CD14-positive monocyte (primary cell): ENCODE measurements around the gene LRRC3. TPM values are rescaled to one million over a fixed set of nuclear protein-coding genes. Genes with fewer than 3 reads are reported as not detected.

Experiments
- DNase-seq, 3 donors: peaks; one replicate each; pipeline ENCODE4 v3.0.0-alpha.2; 2011 to 2022
- H2AFZ ChIP-seq: 2 replicates; pipeline ENCODE4 v1.6.0; 2012; ENCODE audit warnings: mild to moderate bottlenecking, low read depth, low read length, inconsistent platforms; ENCODE audit not compliant: insufficient read depth, poor library complexity, severe bottlenecking
- H3K27ac ChIP-seq, 2 donors: 1 replicate in 1 of 2; 2 replicates in 1 of 2; pipeline ENCODE4 v1.5.1; 2012 to 2013; ENCODE audit warnings: low read length in 2 of 2, control low read depth in 1 of 2, inconsistent platforms in 1 of 2, low read depth in 1 of 2, mild to moderate bottlenecking in 1 of 2
- H3K27me3 ChIP-seq, 2 donors: one replicate each; pipeline versions ENCODE4 v1.6.0 to v1.6.1; 2011 to 2013; ENCODE audit warnings: low read length in 2 of 2; ENCODE audit not compliant: control insufficient read depth in 2 of 2, insufficient read depth in 2 of 2
- H3K36me3 ChIP-seq, 2 donors: replicated peaks in 1 of 2; 1 replicate in 1 of 2; 2 replicates in 1 of 2; pipeline versions ENCODE4 v1.5.1 to v1.6.1; 2012 to 2013; ENCODE audit warnings: low read length in 2 of 2, control low read depth in 1 of 2, inconsistent platforms in 1 of 2, mild to moderate bottlenecking in 1 of 2; ENCODE audit not compliant: insufficient read depth in 2 of 2, control insufficient read depth in 1 of 2
- H3K4me1 ChIP-seq, 2 donors: 1 replicate in 1 of 2; 2 replicates in 1 of 2; pipeline versions ENCODE4 v1.5.1 to v1.6.1; 2012 to 2013; ENCODE audit warnings: low read length in 2 of 2, control low read depth in 1 of 2, inconsistent platforms in 1 of 2, mild to moderate bottlenecking in 1 of 2, moderate library complexity in 1 of 2; ENCODE audit not compliant: insufficient read depth in 2 of 2, control insufficient read depth in 1 of 2
- H3K4me2 ChIP-seq: replicated peaks from 2 replicates; pipeline ENCODE3; 2012; ENCODE audit warnings: low read length, moderate library complexity, mild to moderate bottlenecking; ENCODE audit not compliant: poor library complexity, severe bottlenecking; ENCODE audit errors: extremely low read depth
- H3K4me3 ChIP-seq, 3 experiments: fragments of 200-600 bp in 1 of 3; sonication (generic) in 1 of 3; replicated peaks in 1 of 3; 1 replicate in 2 of 3; 2 replicates in 1 of 3; pipeline ENCODE4 v1.5.1; 2011 to 2013; ENCODE audit warnings: low read length in 3 of 3, mild to moderate bottlenecking in 3 of 3, control low read depth in 2 of 3, low read depth in 2 of 3, inconsistent platforms in 1 of 3, moderate library complexity in 1 of 3
- H3K79me2 ChIP-seq: 2 replicates; pipeline ENCODE4 v1.6.0; 2012; ENCODE audit warnings: mild to moderate bottlenecking, control low read depth, inconsistent platforms, low read length, moderate library complexity; ENCODE audit not compliant: insufficient read depth
- H3K9ac ChIP-seq: 2 replicates; pipeline ENCODE4 v1.6.0; 2017; ENCODE audit warnings: low read length, mild to moderate bottlenecking; ENCODE audit not compliant: insufficient read depth, poor library complexity, severe bottlenecking
- H3K9me3 ChIP-seq, 2 donors: replicated peaks in 1 of 2; 1 replicate in 1 of 2; 2 replicates in 1 of 2; pipeline versions ENCODE4 v1.5.1 to v1.6.1; 2012 to 2013; ENCODE audit warnings: low read length in 2 of 2, control low read depth in 1 of 2; ENCODE audit not compliant: control insufficient read depth in 1 of 2, insufficient read depth in 1 of 2
- H4K20me1 ChIP-seq: 2 replicates; pipeline ENCODE4 v1.6.0; 2012; ENCODE audit warnings: mild to moderate bottlenecking, low read length, control low read depth, moderate library complexity; ENCODE audit not compliant: insufficient read depth
- H3K27ac Mint-ChIP-seq, 7 donors: one replicate each; pipeline ENCODE4 v1.8.0; 2020; ENCODE audit warnings: mild to moderate bottlenecking in 7 of 7, mixed read lengths in 7 of 7, moderate library complexity in 6 of 7, inconsistent platforms in 2 of 7
- H3K27me3 Mint-ChIP-seq, 3 donors: one replicate each; pipeline ENCODE4 v1.8.0; 2021 to 2022; ENCODE audit warnings: low read depth in 3 of 3, mild to moderate bottlenecking in 3 of 3, mixed read lengths in 3 of 3, moderate library complexity in 3 of 3, inconsistent platforms in 1 of 3
- H3K36me3 Mint-ChIP-seq, 2 donors: one replicate each; pipeline ENCODE4 v1.8.0; 2020; ENCODE audit warnings: mixed read lengths in 2 of 2, inconsistent platforms in 1 of 2, mild to moderate bottlenecking in 1 of 2
- H3K4me1 Mint-ChIP-seq: one replicate; pipeline ENCODE4 v1.8.0; 2020; ENCODE audit warnings: mild to moderate bottlenecking, mixed read lengths
- H3K4me3 Mint-ChIP-seq, 2 donors: one replicate each; pipeline ENCODE4 v1.8.0; 2020; ENCODE audit warnings: mild to moderate bottlenecking in 2 of 2, mixed read lengths in 2 of 2, moderate library complexity in 1 of 2
- H3K9me3 Mint-ChIP-seq, 7 donors: one replicate each; pipeline ENCODE4 v1.8.0; 2020 to 2022; ENCODE audit warnings: mixed read lengths in 7 of 7, mild to moderate bottlenecking in 6 of 7, moderate library complexity in 6 of 7, inconsistent platforms in 2 of 7
- CTCF ChIP-seq: fragments of 200-600 bp; IDR thresholded peaks from one replicate; pipeline ENCODE4 v1.8.0; 2022; ENCODE audit warnings: antibody characterized with exemption, mild to moderate bottlenecking
- WGBS: methylation state at CpG from one replicate; pipeline ENCODE4 v1.1.5; 2013; ENCODE audit warnings: missing lambda C conversion rate; ENCODE audit not compliant: insufficient coverage; 5-methylcytosine and 5-hydroxymethylcytosine counted together
- intact Hi-C, 2 donors: fragments of 100-400 bp; cut with micrococcal nuclease; formaldehyde crosslinking; loops; one replicate each; pipeline versions ENCODE4 v1.15.0 to v1.15.1; 2023
- polyA plus RNA-seq, 3 donors: library from polyadenylated mRNA; depleted of rRNA in 1 of 3; unstranded in 2 of 3; stranded (reverse) in 1 of 3; fragments of 300-500 nt in 2 of 3; fragments of >200 nt in 1 of 3; fragmentation: Illumina TruSeq in 2 of 3; gene quantifications; 1 replicate in 2 of 3; 2 replicates in 1 of 3; pipeline ENCODE4 v1.2.3, GENCODE V29; 2012 to 2021

The LRRC3 gene
- polyA plus RNA-seq, 3 donors, result 0.30 to 0.59 (median 0.41) TPM

GRCh38 chr21:44449473-44450363 is 5.6 kb upstream of the LRRC3 start:
- no peak overlapping the region for H3K4me2 ChIP-seq
- intact Hi-C loops, result loop anchor here in 1 of 2 donors (5.0 to 10.0 kb wide), 2 partner anchors 112 to 365 kb away; partner anchors contain the start of genes CFAP410 and SUMO3

More at GRCh38 chr21:44449473-44450363, 5.6 kb upstream of the LRRC3 start:
- Mint-ChIP-seq H3K4me3 (peak overlapping the region in 1 of 2 donors; percentile 26), H3K36me3 (no peaks in the 10 kb centered on the region), H3K27ac (no peak overlapping the region), H3K9me3 (peaks cover 9 to 35% (median 21%) of the 10 kb centered on the region in 7 donors), H3K27me3 (peaks cover 26 to 64% (median 37%) of the 10 kb centered on the region in 3 donors), H3K4me1 (peaks cover 4% of the 10 kb centered on the region)
- peaks cover 0 to under 1% of the 10 kb centered on the region in 2 donors for H3K4me1 ChIP-seq
- TF ChIP-seq CTCF, result no peak
- H3K4me3 ChIP-seq, result no peak overlapping the region
- H3K79me2 ChIP-seq, result no peaks in the 10 kb centered on the region
- DNase-seq, result no peak
- H3K27ac ChIP-seq, result no peak overlapping the region
- no peaks in the 10 kb centered on the region for H4K20me1 ChIP-seq
- H3K9ac ChIP-seq, result no peak overlapping the region
- WGBS, result 86% methylated on average over 25 of the region's 28 CpGs
- no peaks in the 10 kb centered on the region for H3K36me3 ChIP-seq
- H2AFZ ChIP-seq, result no peak overlapping the region
- H3K9me3 ChIP-seq, result peaks cover 1 to 9% of the 10 kb centered on the region in 2 donors
- H3K27me3 ChIP-seq, result peaks cover 0 to 12% of the 10 kb centered on the region in 2 donors
